ENCODE measurements around the gene MAD1L1. TPM values are rescaled to one million over a fixed set of nuclear protein-coding genes. Genes with fewer than 3 reads are reported as not detected.

MAD1L1 gene
- total and polyA plus RNA-seq, 2 of the 4 experiments (the other 2 are of a cell fraction), result 29.0 to 40.9 TPM

DNA sequence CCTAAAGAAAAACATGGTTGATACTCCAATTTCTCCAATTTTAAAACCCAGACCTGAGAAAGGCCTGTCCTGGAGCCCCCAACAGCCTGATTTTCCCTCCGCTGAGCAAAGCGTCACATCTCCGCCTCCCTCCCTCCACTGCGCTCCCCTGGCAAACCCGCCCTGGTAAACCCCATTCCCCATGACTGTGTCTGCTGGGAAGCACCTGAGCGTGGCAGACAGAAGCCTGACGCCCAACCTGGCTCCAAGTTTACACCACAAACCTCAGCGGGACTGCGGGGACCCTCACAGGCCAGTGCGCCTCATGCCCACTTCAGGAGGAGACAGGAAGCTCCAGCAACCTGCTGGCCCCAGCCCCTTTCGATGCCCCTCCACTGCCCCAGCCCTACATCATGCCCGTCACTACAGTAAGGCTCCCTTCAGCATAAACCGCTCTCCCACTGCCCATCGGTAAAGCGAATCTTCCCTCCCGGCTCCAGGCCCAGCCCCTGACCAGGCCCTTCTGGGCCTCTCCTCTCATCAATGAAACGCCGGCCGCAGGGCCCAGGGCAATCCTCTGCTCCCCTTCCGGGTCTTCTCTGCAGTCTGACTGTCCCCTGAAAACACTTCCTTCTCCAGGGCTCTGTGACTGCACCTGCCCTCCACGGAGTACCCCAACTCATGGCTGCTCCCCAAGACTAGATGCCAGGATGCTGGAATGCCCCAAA, 233.3 kb downstream of the MAD1L1 start:
- no peak overlapping the region for H3K23ac ChIP-seq (ENCODE audit: low read depth, low read length)
- no peak overlapping the region for H4K8ac ChIP-seq (ENCODE audit: low read depth in 2 of 2, low read length in 2 of 2)
- H2BK120ac ChIP-seq (ENCODE audit: low read depth, low read length), result no peak overlapping the region
- no peak overlapping the region for H3K56ac ChIP-seq (ENCODE audit: extremely low read depth, insufficient read depth, low read length)
- in situ Hi-C loops (cut with MboI; ENCODE audit: low sequenced_read_pairs), result no loop called here
- no peaks in the 10 kb centered on the region; the same call in 1 of the 2 replicates for H3K36me3 ChIP-seq (ENCODE audit: control insufficient read depth, insufficient read depth, low read length)
- no peak overlapping the region for H3K9ac ChIP-seq (ENCODE audit: low read depth, low read length)
- H3K27ac ChIP-seq (ENCODE audit: insufficient read depth, low read length), result no peak overlapping the region
- no peak overlapping the region for H2AK9ac ChIP-seq (replicated peaks; ENCODE audit: low read depth, low read length, poor library complexity)
- no peak overlapping the region for H3K4me2 ChIP-seq (ENCODE audit: low read depth, low read length)
- no peak overlapping the region for H4K5ac ChIP-seq (ENCODE audit: low read depth, low read length)
- no TSS peak for BruUV-seq (replicated peaks)
- no peak overlapping the region for H2BK5ac ChIP-seq (ENCODE audit: low read depth, low read length, poor library complexity, severe bottlenecking)
- no peak overlapping the region for H3K4ac ChIP-seq (ENCODE audit: low read depth, low read length)
- no peaks in the 10 kb centered on the region for H3K9me1 ChIP-seq (ENCODE audit: insufficient read depth, low read length)
- dilution Hi-C loops (cut with HindIII; ENCODE audit: low sequenced_read_pairs, unreplicated experiment), result no loop called here
- H3K79me1 ChIP-seq (ENCODE audit: low read depth in 1 of 2, low read length in 2 of 2), result no peaks in the 10 kb centered on the region
- no peaks in the 10 kb centered on the region for H3K9me3 ChIP-seq (ENCODE audit: control insufficient read depth, insufficient read depth, low read length)
- H2AK5ac ChIP-seq (ENCODE audit: low read depth, low read length), result no peak overlapping the region
- no peak overlapping the region for H2BK20ac ChIP-seq (ENCODE audit: low read depth, low read length)
- TF ChIP-seq MXI1 (IDR thresholded peaks at IDR 0.05; ENCODE audit: borderline replicate concordance, low read depth, low read length) (no peak), RAD21 (IDR thresholded peaks at IDR 0.05; ENCODE audit: low read length) (no peak), RFX5 (IDR thresholded peaks at IDR 0.05; ENCODE audit: low read depth, low read length) (no peak)
- TF ChIP-seq, protein P1, sequence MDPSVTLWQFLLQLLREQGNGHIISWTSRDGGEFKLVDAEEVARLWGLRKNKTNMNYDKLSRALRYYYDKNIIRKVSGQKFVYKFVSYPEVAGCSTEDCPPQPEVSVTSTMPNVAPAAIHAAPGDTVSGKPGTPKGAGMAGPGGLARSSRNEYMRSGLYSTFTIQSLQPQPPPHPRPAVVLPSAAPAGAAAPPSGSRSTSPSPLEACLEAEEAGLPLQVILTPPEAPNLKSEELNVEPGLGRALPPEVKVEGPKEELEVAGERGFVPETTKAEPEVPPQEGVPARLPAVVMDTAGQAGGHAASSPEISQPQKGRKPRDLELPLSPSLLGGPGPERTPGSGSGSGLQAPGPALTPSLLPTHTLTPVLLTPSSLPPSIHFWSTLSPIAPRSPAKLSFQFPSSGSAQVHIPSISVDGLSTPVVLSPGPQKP (IDR thresholded peaks at IDR 0.05; ENCODE audit: borderline replicate concordance, low read depth, low read length), result no peak
- WGBS, 2 experiments (ENCODE audit: extremely low coverage in 2 of 2, insufficient read length in 1 of 2), result 96% methylated on average over 13 of the region's 21 CpGs; no CpG with 5 or more reads in 1 of the 2 experiments
- ATAC-seq (ENCODE audit: low read depth) (no peak), DNase-seq (no peak)
- ChIA-PET POLR2A (ENCODE audit: unreplicated experiment) (no interaction called here), CTCF (no interaction called here)
- no peak overlapping the region for H4K91ac ChIP-seq (ENCODE audit: insufficient read depth, low read depth, low read length)
- no peak overlapping the region for H3K14ac ChIP-seq (replicated peaks; ENCODE audit: low read depth, low read length)
- no peaks in the 10 kb centered on the region for H3K4me1 ChIP-seq (ENCODE audit: control insufficient read depth, insufficient read depth, low read length)
- H3K18ac ChIP-seq (ENCODE audit: low read depth, low read length), result no peak overlapping the region
- H4K20me1 ChIP-seq (ENCODE audit: insufficient read depth, low read length), result no peaks in the 10 kb centered on the region; the same call in 1 of the 2 replicates
- no peak overlapping the region for H2AFZ ChIP-seq (replicated peaks; ENCODE audit: low read length, poor library complexity)
- H3K27me3 ChIP-seq (ENCODE audit: control insufficient read depth, insufficient read depth, low read length), result no peaks in the 10 kb centered on the region
- H2BK15ac ChIP-seq (ENCODE audit: low read depth, low read length), result no peak overlapping the region
- intact Hi-C loops (cut with micrococcal nuclease), result no loop called here
- H3K4me3 ChIP-seq (ENCODE audit: insufficient read depth, low read depth, low read length), result no peak overlapping the region
